H1 (cell line): ENCODE results near the gene ARHGAP22. TPM values are rescaled to one million over a fixed set of nuclear protein-coding genes. Genes with fewer than 3 reads are reported as not detected.

Experiments used
- CBX8 ChIP-seq: fragments of 300-800, 300-1000 bp; sonication (generic); IDR thresholded peaks from 2 replicates; pipeline ENCODE4 v1.7.1; 2016; ENCODE audit warnings: low read depth, low read length, borderline replicate concordance
- KDM5A ChIP-seq: fragments of 200-600 bp; IDR thresholded peaks from 2 replicates; pipeline ENCODE4 v1.7.1; 2012; ENCODE audit warnings: mild to moderate bottlenecking, low read length, inconsistent platforms, mixed read lengths
- NANOG ChIP-seq: IDR thresholded peaks from 2 replicates; pipeline ENCODE4 v1.6.1; 2011; ENCODE audit warnings: low read length, low read depth, mild to moderate bottlenecking, inconsistent platforms; ENCODE audit not compliant: insufficient read depth, poor library complexity, severe bottlenecking
- POLR2AphosphoS5 ChIP-seq: IDR thresholded peaks from 2 replicates; pipeline ENCODE4 v1.6.1; 2011; ENCODE audit warnings: low read depth, low read length
- POU5F1 ChIP-seq: IDR thresholded peaks from 2 replicates; pipeline ENCODE4 v1.6.1; 2011; ENCODE audit warnings: low read depth, mild to moderate bottlenecking, low read length, moderate library complexity
- RBBP5 ChIP-seq: IDR thresholded peaks from 2 replicates; pipeline ENCODE4 v1.7.1; 2012; ENCODE audit warnings: low read depth, mild to moderate bottlenecking, inconsistent platforms, low read length, moderate library complexity, borderline replicate concordance
- SIRT6 ChIP-seq: IDR thresholded peaks from one replicate; pipeline ENCODE4 v1.7.1; 2012; ENCODE audit warnings: low read length, inconsistent platforms
- polyA plus RNA-seq, 7 experiments: library from polyadenylated mRNA; depleted of rRNA in 3 of 7; stranded (reverse) in 5 of 7; unstranded in 2 of 7; fragments of >200 nt in 5 of 7; fragments of 200-250 nt in 2 of 7; gene quantifications; 1 replicate in 5 of 7; 2 replicates in 1 of 7; 4 replicates in 1 of 7; pipeline versions ENCODE4 v1.2.1 to v1.2.3, GENCODE V29; 2011 to 2013; ENCODE audit warnings: missing spikeins in 2 of 7, mixed read lengths in 2 of 7
- total RNA-seq: library from RNA; stranded (reverse); fragmentation: NEBNext Ultra II Directional; extraction: Animal tissue kit (Norgen Biotek cat#: 25700); gene quantifications from 2 replicates; pipeline ENCODE4 v1.2.1, GENCODE V29; 2021

Gene ARHGAP22
- total and polyA plus RNA-seq, 2 of the 8 experiments (the other 6 are each of a cell fraction or from before 2014, with no cell fraction given), result 3.6 to 11.2 TPM

DNA sequence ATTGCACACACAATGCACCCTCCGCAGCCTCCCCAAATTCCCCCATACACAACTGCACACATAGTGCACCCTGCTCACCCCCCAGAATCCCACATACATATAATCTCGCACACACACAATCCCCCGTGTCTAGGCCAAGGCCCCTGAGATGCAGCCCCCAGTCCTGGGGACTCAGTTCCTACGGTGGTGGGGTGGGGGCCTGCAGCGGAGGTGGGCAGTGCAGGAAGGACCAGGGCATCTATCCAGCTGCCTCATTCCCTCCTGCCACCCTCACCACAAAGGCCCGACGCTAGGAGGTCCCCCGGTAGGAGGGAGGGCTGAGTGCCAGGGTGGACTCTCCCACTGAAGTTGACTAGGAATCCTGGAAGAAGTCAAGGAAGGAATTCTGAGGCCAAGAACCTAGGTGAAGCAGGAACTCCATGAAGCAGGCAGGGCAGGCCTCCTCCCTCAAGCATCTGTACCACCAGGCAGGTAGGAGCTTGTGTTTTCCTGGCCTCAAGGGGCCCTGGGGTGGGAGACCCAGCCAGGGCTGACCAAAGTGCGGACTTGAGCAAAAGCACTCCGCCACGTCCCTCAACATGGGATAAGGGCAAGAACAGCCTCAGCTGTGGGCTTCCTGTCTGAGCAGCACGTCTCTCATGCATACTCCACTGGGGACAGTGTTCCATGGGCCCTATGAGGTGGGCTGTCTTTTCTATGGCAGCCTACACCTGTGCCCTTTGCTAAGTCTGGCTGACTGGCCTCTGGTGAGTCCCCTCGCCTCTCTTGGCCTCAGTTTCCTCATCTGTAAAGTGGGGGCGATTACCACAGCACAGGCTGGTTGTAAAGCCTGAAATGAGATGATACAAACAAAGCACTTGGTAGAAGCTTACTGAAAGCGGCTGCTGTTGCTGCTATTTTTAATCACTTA, 152.6 kb downstream of the ARHGAP22 start (continued):
- no peak for TF ChIP-seq CBX8
- no peak for TF ChIP-seq NANOG
- no peak for TF ChIP-seq POU5F1
- TF ChIP-seq RBBP5, result no peak
- no peak for TF ChIP-seq POLR2AphosphoS5
- TF ChIP-seq SIRT6, result no peak
- no peak for TF ChIP-seq KDM5A
